Activated CD8-positive, alpha-beta memory T cell treated with anti-CD3 and anti-CD28 coated beads, Interleukin-2, amount 10 ng/mL, durations not matched to agents 7 days and 5 days (primary cell): ENCODE measurements around the gene HINT2. TPM values are rescaled to one million over a fixed set of nuclear protein-coding genes. Genes with fewer than 3 reads are reported as not detected.

Experiments used
- ATAC-seq: fragments of 150-1000 bp; cut with Tn5 transposase; one replicate; pipeline ENCODE4 v1.10.0; 2021; ENCODE audit warnings: moderate library complexity
- CTCF ChIA-PET: fragments of 350-600 bp; sonication (Branson Sonifier 250); formaldehyde crosslinking; loops from one replicate; lab custom pipeline; 2021; ENCODE audit warnings: antibody characterized with exemption; lab: Charles Lee
- DNase-seq: peaks from one replicate; pipeline ENCODE4 v3.0.0-alpha.2; 2020
- H3K27ac Mint-ChIP-seq: one replicate; pipeline ENCODE4 v1.8.0; 2021; ENCODE audit warnings: mild to moderate bottlenecking, mixed read lengths
- H3K27me3 Mint-ChIP-seq: one replicate; pipeline ENCODE4 v1.8.0; 2021; ENCODE audit warnings: mixed read lengths
- H3K36me3 Mint-ChIP-seq: one replicate; pipeline ENCODE4 v1.8.0; 2021; ENCODE audit warnings: mild to moderate bottlenecking, mixed read lengths
- H3K4me1 Mint-ChIP-seq: one replicate; pipeline ENCODE4 v1.8.0; 2021; ENCODE audit warnings: mixed read lengths
- H3K4me3 Mint-ChIP-seq: one replicate; pipeline ENCODE4 v1.8.0; 2021; ENCODE audit warnings: mild to moderate bottlenecking, moderate library complexity, mixed read lengths
- H3K9me3 Mint-ChIP-seq: one replicate; pipeline ENCODE4 v1.8.0; 2022; ENCODE audit warnings: low read depth, mixed read lengths
- total RNA-seq, 2 experiments: library from RNA; stranded (reverse); gene quantifications; one replicate each; pipeline ENCODE4 v1.2.3, GENCODE V29; 2021

HINT2 gene
- total RNA-seq, 2 experiments from 2014 or later: 68.9 to 73.5 TPM

GRCh38 chr9:35776018-35776417, 38.8 kb downstream of the HINT2 start:
- DNase-seq (no peak), ATAC-seq (no peak)
- H3K9me3 Mint-ChIP-seq: no peaks in the 10 kb centered on the region
- no peaks in the 10 kb centered on the region for H3K27me3 Mint-ChIP-seq
- H3K4me3 Mint-ChIP-seq: no peak overlapping the region
- H3K27ac Mint-ChIP-seq: no peak overlapping the region
- H3K4me1 Mint-ChIP-seq: peaks cover 2% of the 10 kb centered on the region
- CTCF ChIA-PET: interaction anchor here (0.7 to 1.9 kb wide), 5 partner anchors 14 to 106 kb away, joined by 3 to 11 read pairs (median 4); no protein-coding TSS in a partner anchor
- peaks cover 8% of the 10 kb centered on the region for H3K36me3 Mint-ChIP-seq

DNA sequence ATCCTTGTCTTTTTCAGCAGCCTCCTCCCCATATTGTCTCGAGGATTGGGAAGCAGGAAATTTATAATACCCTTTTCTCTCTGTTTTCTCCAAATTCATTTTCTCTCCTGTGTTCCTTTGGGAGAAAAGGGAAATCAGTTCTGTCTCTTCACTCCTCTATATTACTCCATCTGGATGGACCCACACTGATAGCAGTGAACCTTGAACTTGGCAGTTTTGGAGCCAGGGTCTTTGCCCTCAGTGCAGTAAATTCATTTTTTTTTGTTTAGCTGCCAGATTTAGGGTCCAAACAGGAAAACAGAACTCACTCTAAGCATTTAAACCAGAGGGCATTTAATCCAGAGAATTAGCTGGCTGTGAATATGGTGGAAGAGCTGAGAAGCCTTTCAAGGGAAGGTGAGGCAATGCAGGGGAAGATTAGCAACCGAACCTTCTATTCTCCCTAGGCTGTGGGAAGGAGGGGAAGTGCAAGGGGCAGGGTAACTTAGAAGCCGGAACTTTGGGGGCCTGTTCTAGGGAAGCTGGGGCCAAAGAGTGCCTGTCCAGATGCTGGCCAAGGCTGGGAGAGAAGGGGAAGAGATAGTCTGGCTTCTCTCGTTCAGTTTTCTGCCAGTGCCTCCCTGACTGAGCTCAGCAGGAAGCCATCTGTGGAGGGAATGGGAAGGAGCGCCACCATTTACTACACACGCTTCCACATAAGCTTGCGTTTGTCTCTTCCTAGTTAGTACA, 39.8 kb downstream of the HINT2 start:
- ATAC-seq: no peak
- H3K4me1 Mint-ChIP-seq: peaks cover 2% of the 10 kb centered on the region
- peaks cover 3% of the 10 kb centered on the region for H3K36me3 Mint-ChIP-seq
- H3K9me3 Mint-ChIP-seq: no peaks in the 10 kb centered on the region
- DNase-seq: no peak
- H3K27me3 Mint-ChIP-seq: no peaks in the 10 kb centered on the region
- no peak overlapping the region for H3K4me3 Mint-ChIP-seq
- peak overlapping the region; percentile 41 for H3K27ac Mint-ChIP-seq
- CTCF ChIA-PET: interaction anchor here (0.6 to 1.9 kb wide), 6 partner anchors 15 to 668 kb away, joined by 3 to 11 read pairs (median 4); no protein-coding TSS in a partner anchor

- no peak overlapping the region for H3K27ac Mint-ChIP-seq
- DNase-seq (no peak), ATAC-seq (no peak)
- no peak overlapping the region for H3K4me3 Mint-ChIP-seq
- no peaks in the 10 kb centered on the region for H3K4me1 Mint-ChIP-seq
- H3K27me3 Mint-ChIP-seq: no peaks in the 10 kb centered on the region
- H3K36me3 Mint-ChIP-seq: no peaks in the 10 kb centered on the region
- CTCF ChIA-PET: interaction anchor here (1.3 to 4.5 kb wide), 4 partner anchors 11 to 110 kb away, joined by 3 to 12 read pairs (median 7); no protein-coding TSS in a partner anchor
- H3K9me3 Mint-ChIP-seq: no peaks in the 10 kb centered on the region
These were observed 42.9 kb downstream of the HINT2 start for GRCh38 chr9:35771943-35772342.

- CTCF ChIA-PET: interaction anchor here (1.3 to 4.5 kb wide), 3 partner anchors 11 to 111 kb away, joined by 3 to 12 read pairs (median 7); no protein-coding TSS in a partner anchor
- Mint-ChIP-seq H3K27ac (no peak overlapping the region), H3K36me3 (no peaks in the 10 kb centered on the region), H3K9me3 (no peaks in the 10 kb centered on the region), H3K4me1 (no peaks in the 10 kb centered on the region), H3K4me3 (no peak overlapping the region), H3K27me3 (no peaks in the 10 kb centered on the region)
- no peak for ATAC-seq
- DNase-seq: no peak
These were observed 43.3 kb downstream of the HINT2 start for GRCh38 chr9:35771534-35771933.

DNA sequence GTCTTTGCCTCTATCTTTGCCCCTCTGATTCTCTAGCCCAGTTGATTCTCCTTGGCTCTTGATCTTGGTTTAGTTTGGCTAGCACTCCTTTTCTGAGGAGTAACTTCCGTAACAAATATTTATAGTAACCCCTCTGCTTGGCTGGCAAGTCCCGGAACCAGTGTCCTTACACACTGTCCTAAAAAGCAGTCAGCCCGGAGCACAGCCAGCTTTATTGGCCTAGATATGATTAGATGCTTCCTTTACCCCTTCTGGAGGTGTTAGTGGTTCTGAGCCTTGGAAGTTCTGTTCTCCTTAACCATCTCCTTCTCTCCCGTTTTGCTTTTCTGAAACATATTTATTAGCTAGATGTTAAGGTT, 43.8 kb downstream of the HINT2 start:
- ATAC-seq: no peak
- no peak for DNase-seq
- Mint-ChIP-seq H3K4me3 (no peak overlapping the region), H3K9me3 (no peaks in the 10 kb centered on the region), H3K27ac (no peak overlapping the region), H3K27me3 (no peaks in the 10 kb centered on the region), H3K4me1 (no peaks in the 10 kb centered on the region), H3K36me3 (no peaks in the 10 kb centered on the region)
- CTCF ChIA-PET: interaction anchor here (0.9 to 4.5 kb wide), 4 partner anchors 12 to 111 kb away, joined by 3 to 12 read pairs (median 5); no protein-coding TSS in a partner anchor

GRCh38 chr9:35769763-35770162, 45.1 kb downstream of the HINT2 start:
- no peak for DNase-seq
- Mint-ChIP-seq H3K4me1 (no peaks in the 10 kb centered on the region), H3K27ac (no peak overlapping the region), H3K36me3 (no peaks in the 10 kb centered on the region), H3K27me3 (no peaks in the 10 kb centered on the region), H3K9me3 (no peaks in the 10 kb centered on the region), H3K4me3 (no peak overlapping the region)
- no peak for ATAC-seq
- CTCF ChIA-PET: interaction anchor here (0.6 to 4.5 kb wide), 2 partner anchors 8 to 112 kb away, joined by 3 to 12 read pairs; no protein-coding TSS in a partner anchor

DNA sequence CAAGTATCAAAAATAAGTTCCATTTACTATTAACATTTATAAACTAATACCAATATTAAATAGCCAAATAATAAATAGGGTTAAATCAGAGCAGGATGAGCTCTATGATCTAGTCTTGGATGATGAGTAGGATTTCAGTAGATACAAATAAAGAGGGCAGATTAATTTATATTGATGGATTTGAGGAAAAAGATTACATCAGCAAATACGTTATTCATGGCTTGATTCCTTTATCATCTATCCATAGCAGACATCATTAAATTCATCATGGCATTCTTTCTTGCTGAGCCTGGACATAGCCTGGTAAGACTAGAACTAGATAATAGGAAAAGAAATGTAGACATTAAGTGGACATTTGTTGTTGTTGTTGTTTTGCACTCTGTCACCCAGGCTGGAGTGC, 47.4 kb downstream of the HINT2 start:
- ATAC-seq: no peak
- CTCF ChIA-PET: interaction anchor here (0.9 to 1.9 kb wide), 5 partner anchors 9 to 136 kb away, joined by 3 to 5 read pairs (median 4); no protein-coding TSS in a partner anchor
- Mint-ChIP-seq H3K27ac (no peak overlapping the region), H3K9me3 (no peaks in the 10 kb centered on the region), H3K36me3 (peaks cover 2% of the 10 kb centered on the region), H3K27me3 (no peaks in the 10 kb centered on the region), H3K4me1 (no peaks in the 10 kb centered on the region), H3K4me3 (no peak overlapping the region)
- no peak for DNase-seq

GRCh38 chr9:35766997-35767396, 47.8 kb downstream of the HINT2 start:
- DNase-seq (no peak), ATAC-seq (no peak)
- CTCF ChIA-PET: interaction anchor here (1.3 to 1.6 kb wide), 2 partner anchors 9 to 136 kb away, joined by 3 to 4 read pairs; no protein-coding TSS in a partner anchor
- no peak overlapping the region for H3K4me3 Mint-ChIP-seq
- H3K27ac Mint-ChIP-seq: no peak overlapping the region
- no peaks in the 10 kb centered on the region for H3K4me1 Mint-ChIP-seq
- peaks cover 2% of the 10 kb centered on the region for H3K36me3 Mint-ChIP-seq
- no peaks in the 10 kb centered on the region for H3K27me3 Mint-ChIP-seq
- H3K9me3 Mint-ChIP-seq: no peaks in the 10 kb centered on the region

- DNase-seq (no peak), ATAC-seq (no peak)
- peaks cover 2% of the 10 kb centered on the region for H3K36me3 Mint-ChIP-seq
- peaks cover 11% of the 10 kb centered on the region for H3K4me1 Mint-ChIP-seq
- H3K27ac Mint-ChIP-seq: no peak overlapping the region
- CTCF ChIA-PET: no interaction called here
- no peak overlapping the region for H3K4me3 Mint-ChIP-seq
- no peaks in the 10 kb centered on the region for H3K27me3 Mint-ChIP-seq
- H3K9me3 Mint-ChIP-seq: no peaks in the 10 kb centered on the region
These were observed 51.0 kb downstream of the HINT2 start for GRCh38 chr9:35763803-35764202.

GRCh38 chr9:35763181-35763580, 51.7 kb downstream of the HINT2 start:
- Mint-ChIP-seq H3K9me3 (no peaks in the 10 kb centered on the region), H3K27ac (no peak overlapping the region), H3K4me3 (no peak overlapping the region), H3K4me1 (peaks cover 16% of the 10 kb centered on the region), H3K27me3 (no peaks in the 10 kb centered on the region), H3K36me3 (peaks cover 5% of the 10 kb centered on the region)
- CTCF ChIA-PET: no interaction called here
- DNase-seq (no peak), ATAC-seq (no peak)

Other genes starting within 250 kb of the HINT2 start
- gene TESK1, start 209.8 kb downstream of the HINT2 start, total RNA-seq: 10 to 100 TPM; 27.9 to 37.1 TPM
- gene CD72, start 196.6 kb downstream of the HINT2 start, total RNA-seq: 10 to 100 TPM; 11.4 to 11.9 TPM
- gene SIT1, start 164.1 kb downstream of the HINT2 start, total RNA-seq: 100 to 1,000 TPM; 144 to 155 TPM
- gene RMRP, start 157.0 kb downstream of the HINT2 start, total RNA-seq: over 10,000 TPM in 1 of 2 experiments, 1,000 to 10,000 TPM in 1; 6,751 to 13,083 TPM
- gene CCDC107, start 156.8 kb downstream of the HINT2 start, total RNA-seq: 10 to 100 TPM; 28.7 to 29.4 TPM
- 10 to 100 TPM; 14.5 to 21.1 TPM for gene ARHGEF39, start 149.8 kb downstream of the HINT2 start, total RNA-seq
- under 1 TPM; 0.21 to 0.85 TPM for gene CA9, start 141.1 kb downstream of the HINT2 start, total RNA-seq
- gene TPM2, start 125.1 kb downstream of the HINT2 start, total RNA-seq: 10 to 100 TPM in 1 of 2 experiments, 1 to 10 TPM in 1; 6.1 to 12.1 TPM
- gene TLN1, start 82.8 kb downstream of the HINT2 start, total RNA-seq: 100 to 1,000 TPM; 372 to 374 TPM
- 10 to 100 TPM; 20.5 to 24.7 TPM for gene CREB3, start 82.4 kb downstream of the HINT2 start, total RNA-seq
- 10 to 100 TPM; 57.7 to 58.8 TPM for gene GBA2, start 65.8 kb downstream of the HINT2 start, total RNA-seq
- gene RGP1, start 65.8 kb downstream of the HINT2 start, total RNA-seq: 10 to 100 TPM; 21.0 to 23.6 TPM
- not detected for gene MSMP, start 60.8 kb downstream of the HINT2 start, total RNA-seq
- gene NPR2, start 23.5 kb downstream of the HINT2 start, total RNA-seq: 10 to 100 TPM; 12.4 to 13.4 TPM
- gene SPAG8, start 2.8 kb downstream of the HINT2 start, total RNA-seq: 1 to 10 TPM; 1.2 to 1.4 TPM
- gene FAM221B, start 13.7 kb upstream of the HINT2 start, total RNA-seq: not detected
- 1 to 10 TPM; 1.2 to 3.5 TPM for gene TMEM8B, start 14.2 kb upstream of the HINT2 start, total RNA-seq
- not detected for gene OR13J1, start 55.4 kb upstream of the HINT2 start, total RNA-seq
- not detected for gene HRCT1, start 91.2 kb upstream of the HINT2 start, total RNA-seq
- not detected for gene SPAAR, start 94.4 kb upstream of the HINT2 start, total RNA-seq
- not detected for gene OR2S2, start 143.1 kb upstream of the HINT2 start, total RNA-seq
- 1 to 10 TPM; 6.1 to 8.1 TPM for gene RECK, start 221.9 kb upstream of the HINT2 start, total RNA-seq